ENCODE data around the gene BLVRA. TPM values are rescaled to one million over a fixed set of nuclear protein-coding genes. Genes with fewer than 3 reads are reported as not detected.
"Not testable (repeated sequence)": the region's sequence is repeated elsewhere in the genome, so short reads cannot be mapped to it uniquely, and the experiment has no call there.

Gene BLVRA
- total RNA-seq, 1 experiment from 2014 or later, result 27.6 TPM

- Histone ChIP-seq H3K4me3 (ENCODE audit: low read length) (no peak overlapping the region), H3K79me2 (ENCODE audit: low read length) (no peaks in the 10 kb centered on the region), H3K36me3 (ENCODE audit: low read depth, low read length) (no peaks in the 10 kb centered on the region; the same call in 1 of the 2 replicates), H3K9me3 (ENCODE audit: low read length) (no peaks in the 10 kb centered on the region), H3F3A (ENCODE audit: low read length, unreplicated experiment) (no peaks in the 10 kb centered on the region), H3K27me3 (ENCODE audit: low read length) (no peaks in the 10 kb centered on the region), H3K4me2 (ENCODE audit: low read length) (no peak overlapping the region), H3K9ac (ENCODE audit: low read length) (no peak overlapping the region), H4K20me1 (ENCODE audit: low read length) (no peaks in the 10 kb centered on the region), H3K27ac (ENCODE audit: low read length) (no peak overlapping the region), H3K9me2 (replicated peaks; ENCODE audit: low read length) (no peaks in the 10 kb centered on the region), H2AFZ (ENCODE audit: low read length) (no peak overlapping the region), H3K4me1 (ENCODE audit: insufficient read depth, low read length) (no peaks in the 10 kb centered on the region)
- POLR2A ChIA-PET (ENCODE audit: unreplicated experiment), result no interaction called here
- ATAC-seq, result no peak
- TF ChIP-seq EZH2 (IDR thresholded peaks at IDR 0.05; ENCODE audit: low read length, unreplicated experiment), result no peak
- no peak for TF ChIP-seq CTCF (conservative IDR thresholded peaks at IDR 0.05; ENCODE audit: low read depth, low read length)
- no TSS peak for BruUV-seq (replicated peaks)
- intact Hi-C loops (cut with micrococcal nuclease), result no loop called here
- no peak for DNase-seq
- CTCF ChIA-PET, result no interaction called here
Measured at GRCh38 chr7:43803865-43804264, 45.4 kb downstream of the BLVRA start.

- H4K20me1 ChIP-seq (ENCODE audit: low read length), result no peaks in the 10 kb centered on the region
- H3K9me3 ChIP-seq (ENCODE audit: low read length), result no peaks in the 10 kb centered on the region
- BruUV-seq (replicated peaks), result no TSS peak
- no peak overlapping the region for H3K4me2 ChIP-seq (ENCODE audit: low read length)
- no peak for TF ChIP-seq EZH2 (IDR thresholded peaks at IDR 0.05; ENCODE audit: low read length, unreplicated experiment)
- H3F3A ChIP-seq (ENCODE audit: low read length, unreplicated experiment), result no peaks in the 10 kb centered on the region
- intact Hi-C loops (cut with micrococcal nuclease), result no loop called here
- peak; percentile 20; the same call in 1 of the 2 replicates for ATAC-seq
- no peak overlapping the region for H2AFZ ChIP-seq (ENCODE audit: low read length)
- H3K4me3 ChIP-seq (ENCODE audit: low read length), result no peak overlapping the region
- no peak overlapping the region for H3K9ac ChIP-seq (ENCODE audit: low read length)
- ChIA-PET CTCF (no interaction called here), POLR2A (ENCODE audit: unreplicated experiment) (no interaction called here)
- no peaks in the 10 kb centered on the region for H3K27me3 ChIP-seq (ENCODE audit: low read length)
- no peaks in the 10 kb centered on the region; the same call in 1 of the 2 replicates for H3K36me3 ChIP-seq (ENCODE audit: low read depth, low read length)
- DNase-seq, result no peak
- no peaks in the 10 kb centered on the region for H3K79me2 ChIP-seq (ENCODE audit: low read length)
- H3K9me2 ChIP-seq (replicated peaks; ENCODE audit: low read length), result no peaks in the 10 kb centered on the region
- H3K27ac ChIP-seq (ENCODE audit: low read length), result no peak overlapping the region
- no peaks in the 10 kb centered on the region for H3K4me1 ChIP-seq (ENCODE audit: insufficient read depth, low read length)
Measured at GRCh38 chr7:43808410-43808809, 49.9 kb downstream of the BLVRA start.

GRCh38 chr7:43810195-43810941 lies 51.9 kb downstream of the BLVRA start:
- H3K9me2 ChIP-seq (replicated peaks; ENCODE audit: low read length); H4K20me1 ChIP-seq (ENCODE audit: low read length); H3K9ac ChIP-seq (ENCODE audit: low read length); H3F3A ChIP-seq (ENCODE audit: low read length, unreplicated experiment); H3K4me2 ChIP-seq (ENCODE audit: low read length); intact Hi-C loops (cut with micrococcal nuclease); BruUV-seq (replicated peaks); H2AFZ ChIP-seq (ENCODE audit: low read length); H3K27ac ChIP-seq (ENCODE audit: low read length); H3K9me3 ChIP-seq (ENCODE audit: low read length); H3K4me3 ChIP-seq (ENCODE audit: low read length); H3K4me1 ChIP-seq (ENCODE audit: insufficient read depth, low read length); H3K36me3 ChIP-seq (ENCODE audit: low read depth, low read length); H3K79me2 ChIP-seq (ENCODE audit: low read length); H3K27me3 ChIP-seq (ENCODE audit: low read length): not testable (repeated sequence)
- peak; percentile 73 for ATAC-seq
- ChIA-PET POLR2A (ENCODE audit: unreplicated experiment) (interaction anchor here (0.7 kb wide), 1 partner anchor 154 kb away, joined by 7 read pairs; no protein-coding TSS in a partner anchor), CTCF (interaction anchor here (0.6 to 1.0 kb wide), 2 partner anchors 24 to 110 kb away, joined by 3 to 5 read pairs; no protein-coding TSS in a partner anchor)
- TF ChIP-seq CTCF (conservative IDR thresholded peaks at IDR 0.05; ENCODE audit: low read depth, low read length), result peak; percentile 62
- peak; percentile 44 for DNase-seq
